Endothelial cell of umbilical vein (primary cell): ENCODE data around the gene TEF. TPM values are rescaled to one million over a fixed set of nuclear protein-coding genes. Genes with fewer than 3 reads are reported as not detected.

Experiments
- BruUV-seq: library from RNA; stranded (reverse); fragments of 400-500 nt; replicated peaks from 2 replicates; lab custom pipeline; 2021; lab: Mats Ljungman, UMichigan
- CTCF ChIA-PET: fragments of 300-600, 350-600 bp; sonication (Branson Sonifier 250); formaldehyde crosslinking; loops from one replicate; lab custom pipeline; 2021; ENCODE audit warnings: antibody characterized with exemption, inconsistent platforms; lab: Charles Lee
- POLR2A ChIA-PET: fragments of 300-600, 350-600 bp; sonication (Branson Sonifier 250); formaldehyde crosslinking; loops from one replicate; lab custom pipeline; 2021; ENCODE audit warnings: antibody characterized with exemption, inconsistent platforms; lab: Charles Lee
- DNase-seq: peaks from one replicate; pipeline ENCODE4 v3.0.0-alpha.2; 2011; ENCODE audit warnings: low read depth, low spot score
- FAIRE-seq: peaks from 2 replicates; lab custom pipeline; 2011; peaks lifted over from hg19 to GRCh38; lab: Jason Lieb, UNC
- H2AFZ ChIP-seq: 2 replicates; pipeline ENCODE4 v1.6.0; 2012; ENCODE audit warnings: low read depth, low read length, control low read depth, inconsistent platforms
- H3K27ac ChIP-seq: 2 replicates; pipeline ENCODE4 v1.5.1; 2011; ENCODE audit warnings: low read depth, mild to moderate bottlenecking, control low read depth, low read length, moderate library complexity; ENCODE audit not compliant: insufficient read depth
- H3K27me3 ChIP-seq, 2 experiments: 2 replicates each; pipeline versions ENCODE4 v1.6.0 to v1.6.1; 2011; ENCODE audit warnings: low read length in 2 of 2, mixed read lengths in 1 of 2; ENCODE audit not compliant: control insufficient read depth in 2 of 2, insufficient read depth in 2 of 2
- H3K36me3 ChIP-seq, 2 experiments: 2 replicates in 1 of 2; 3 replicates in 1 of 2; pipeline ENCODE4 v1.5.1; 2011; ENCODE audit warnings: low read length in 2 of 2, mild to moderate bottlenecking in 1 of 2, moderate library complexity in 1 of 2; ENCODE audit not compliant: control insufficient read depth in 2 of 2, insufficient read depth in 2 of 2; ENCODE audit errors: extremely low read depth in 1 of 2
- H3K4me1 ChIP-seq: 3 replicates; pipeline ENCODE4 v1.5.1; 2011; ENCODE audit warnings: mild to moderate bottlenecking, low read length; ENCODE audit not compliant: control insufficient read depth, insufficient read depth; ENCODE audit errors: extremely low read depth
- H3K4me2 ChIP-seq: 2 replicates; pipeline ENCODE4 v1.6.1; 2011; ENCODE audit warnings: low read length, control low read depth, mixed read lengths; ENCODE audit not compliant: insufficient read depth
- H3K4me3 ChIP-seq, 3 experiments: fragments of 200-600 bp in 1 of 3; sonication (generic), shearing (Covaris generic) in 1 of 3; replicated peaks in 1 of 3; 2 replicates each; pipeline ENCODE4 v1.5.1; 2011 to 2016; ENCODE audit warnings: control low read depth in 3 of 3, low read length in 3 of 3, mild to moderate bottlenecking in 2 of 3, inconsistent platforms in 1 of 3, low read depth in 1 of 3, moderate library complexity in 1 of 3; ENCODE audit not compliant: insufficient read depth in 1 of 3
- H3K79me2 ChIP-seq: 2 replicates; pipeline ENCODE4 v1.6.0; 2012; ENCODE audit warnings: low read length, inconsistent platforms; ENCODE audit not compliant: control insufficient read depth, insufficient read depth
- H3K9ac ChIP-seq: replicated peaks from 2 replicates; pipeline ENCODE3; 2011; ENCODE audit warnings: low read length, control low read depth; ENCODE audit not compliant: insufficient read depth; ENCODE audit errors: extremely low read depth
- H3K9me1 ChIP-seq: replicated peaks from 3 replicates; pipeline ENCODE4 v1.6.0; 2011; ENCODE audit warnings: mild to moderate bottlenecking, low read length; ENCODE audit not compliant: control insufficient read depth, insufficient read depth; ENCODE audit errors: extremely low read depth
- H3K9me3 ChIP-seq: replicated peaks from 2 replicates; pipeline ENCODE4 v1.5.1; 2012; ENCODE audit warnings: low read length, inconsistent platforms; ENCODE audit not compliant: control insufficient read depth, insufficient read depth
- H4K20me1 ChIP-seq: replicated peaks from 2 replicates; pipeline ENCODE3; 2011; ENCODE audit warnings: mild to moderate bottlenecking, low read length; ENCODE audit not compliant: control insufficient read depth, insufficient read depth; ENCODE audit errors: extremely low read depth
- CTCF ChIP-seq, 2 donors: IDR thresholded peaks; 1 replicate in 1 of 2; 2 replicates in 1 of 2; pipeline ENCODE4 v1.5.1; 2011; ENCODE audit warnings: low read length in 2 of 2, mild to moderate bottlenecking in 2 of 2, moderate library complexity in 2 of 2, control low read depth in 1 of 2, inconsistent platforms in 1 of 2, low read depth in 1 of 2; ENCODE audit not compliant: insufficient read depth in 1 of 2; ENCODE audit errors: extremely low read depth in 1 of 2
- EZH2 ChIP-seq: IDR thresholded peaks from 2 replicates; pipeline ENCODE4 v1.6.1; 2012; ENCODE audit warnings: borderline replicate concordance, low read depth, mild to moderate bottlenecking, moderate library complexity, low read length, inconsistent platforms; ENCODE audit not compliant: severe bottlenecking
- FOS ChIP-seq: IDR thresholded peaks from 2 replicates; pipeline ENCODE4 v1.6.1; 2011; ENCODE audit warnings: mild to moderate bottlenecking, low read length, moderate library complexity, borderline replicate concordance; ENCODE audit not compliant: insufficient read depth
- GATA2 ChIP-seq: IDR thresholded peaks from 2 replicates; pipeline ENCODE4 v1.7.0; 2011; ENCODE audit warnings: low read depth, mild to moderate bottlenecking, moderate library complexity, mixed read lengths, low read length; ENCODE audit not compliant: insufficient read length, insufficient read depth
- JUN ChIP-seq: IDR thresholded peaks from 2 replicates; pipeline ENCODE4 v1.6.1; 2011; ENCODE audit warnings: borderline replicate concordance, low read depth; ENCODE audit not compliant: insufficient read length, insufficient read depth
- MAX ChIP-seq: IDR thresholded peaks from 2 replicates; pipeline ENCODE4 v1.6.1; 2011; ENCODE audit not compliant: insufficient read depth, insufficient read length
- MYC ChIP-seq: IDR thresholded peaks from one replicate; pipeline ENCODE4 v1.6.1; 2011; ENCODE audit warnings: mild to moderate bottlenecking, low read depth, low read length
- POLR2A ChIP-seq: IDR thresholded peaks from 2 replicates; pipeline ENCODE4 v1.6.1; 2012; ENCODE audit warnings: low read depth, mild to moderate bottlenecking, control low read depth, low read length
- POLR2AphosphoS5 ChIP-seq: IDR thresholded peaks from 2 replicates; pipeline ENCODE4 v1.6.1; 2012; ENCODE audit warnings: low read depth, mild to moderate bottlenecking, control low read depth, low read length, moderate library complexity; ENCODE audit not compliant: insufficient read depth
- dilution Hi-C: fragments of 300-500 bp; cut with MboI; formaldehyde crosslinking; loops from one replicate; pipeline ENCODE4 v1.15.0; 2019; ENCODE audit warnings: low sequenced_read_pairs; ENCODE audit not compliant: extremely low pct_ligation_motif_present
- intact Hi-C: fragments of 100-400 bp; cut with micrococcal nuclease; formaldehyde crosslinking; loops from one replicate; pipeline ENCODE4 v1.10.0; 2022
- polyA plus RNA-seq, 4 experiments: library from polyadenylated mRNA; depleted of rRNA in 3 of 4; stranded (reverse) in 3 of 4; unstranded in 1 of 4; fragments of >200 nt; gene quantifications; 2 replicates each; pipeline versions ENCODE4 v1.2.1 to v1.2.3, GENCODE V29; 2011 to 2012; ENCODE audit warnings: missing spikeins in 1 of 4
- total RNA-seq: library from RNA; stranded (reverse); gene quantifications from 2 replicates; pipeline ENCODE4 v1.2.3, GENCODE V29; 2021

Gene TEF
- total and polyA plus RNA-seq, 2 donors (not counting 3 experiments of a cell fraction or from before 2014, with no cell fraction given), result 2.2 to 4.0 TPM

- intact Hi-C loops, result no loop called here
- Histone ChIP-seq H4K20me1 (no peaks in the 10 kb centered on the region), H3K27ac (no peak overlapping the region), H3K9me1 (no peaks in the 10 kb centered on the region), H3K79me2 (no peaks in the 10 kb centered on the region), H3K4me1 (no peaks in the 10 kb centered on the region), H3K9me3 (no peaks in the 10 kb centered on the region), H2AFZ (no peak overlapping the region), H3K27me3 (no peaks in the 10 kb centered on the region), H3K4me3 (no peak overlapping the region), H3K4me2 (no peak overlapping the region), H3K36me3 (peaks cover 0 to 12% of the 10 kb centered on the region in 2 experiments), H3K9ac (no peak overlapping the region)
- ChIA-PET POLR2A (no interaction called here), CTCF (no interaction called here)
- TF ChIP-seq POLR2AphosphoS5, result no peak
- no peak for TF ChIP-seq MAX
- TF ChIP-seq MYC, result no peak
- no peak for TF ChIP-seq POLR2A
- no peak for TF ChIP-seq FOS
- TF ChIP-seq CTCF (IDR thresholded peaks at IDR 0.05; ENCODE audit: extremely low read depth in 1 of 2, insufficient read depth in 1 of 2, low read depth in 1 of 2, low read length in 2 of 2), result no peak
- no peak for TF ChIP-seq JUN
- TF ChIP-seq EZH2, result no peak
- TF ChIP-seq GATA2, result no peak
- dilution Hi-C loops, result no loop called here
- no TSS peak for BruUV-seq
- FAIRE-seq (no peak), DNase-seq (no peak)
Measured at GRCh38 chr22:41429232-41429950, 47.6 kb downstream of the TEF start.
